ENCODE data around the gene PPP2R5A.
A peak's percentile ranks its signal among the peaks of the same experiment; 100 is the strongest.
"Not testable (repeated sequence)": the region's sequence is repeated elsewhere in the genome, so short reads cannot be mapped to it uniquely, and the experiment has no call there.

The PPP2R5A gene

DNA sequence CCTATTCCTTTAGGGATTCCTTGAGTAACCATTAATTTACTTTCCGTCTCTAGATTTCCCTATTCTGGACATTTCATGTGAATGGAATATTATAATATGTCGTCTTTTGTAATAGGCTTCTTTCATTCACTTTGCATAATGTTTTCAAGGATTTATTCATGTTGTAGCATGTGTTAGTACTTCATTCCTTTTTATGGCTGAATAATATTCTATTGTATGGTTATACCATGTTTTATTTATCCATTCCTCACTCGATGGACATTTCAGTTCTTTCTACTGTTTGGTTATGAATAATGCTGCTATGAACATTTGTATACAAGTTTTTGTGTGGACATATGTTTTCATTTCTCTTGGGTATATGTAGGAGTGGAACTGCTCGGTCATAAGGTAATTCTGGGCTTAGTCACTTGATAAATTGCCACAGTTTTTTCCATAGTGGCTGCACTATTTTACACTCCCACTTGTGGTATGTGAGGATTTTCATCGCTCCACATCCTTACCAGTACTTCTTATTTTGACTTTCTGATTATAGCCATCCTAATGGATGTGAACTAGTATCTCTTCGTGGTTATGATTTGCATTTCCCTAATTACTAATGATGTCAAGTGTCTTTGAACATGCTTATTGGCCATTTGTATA, 17.7 kb downstream of the PPP2R5A start:
- DNase-seq, result no peak

GRCh38 chr1:212305342-212305741, 20.1 kb downstream of the PPP2R5A start:
- no peak for DNase-seq

- DNase-seq, result not testable (repeated sequence)
Observed at GRCh38 chr1:212305984-212306452, 20.8 kb downstream of the PPP2R5A start.

- no peak for DNase-seq
Observed at GRCh38 chr1:212309967-212310366, 24.8 kb downstream of the PPP2R5A start.

GRCh38 chr1:212310383-212310782, 25.2 kb downstream of the PPP2R5A start:
- DNase-seq, result no peak

- no peak for DNase-seq
Observed at GRCh38 chr1:212311836-212312497, 26.8 kb downstream of the PPP2R5A start.

DNA sequence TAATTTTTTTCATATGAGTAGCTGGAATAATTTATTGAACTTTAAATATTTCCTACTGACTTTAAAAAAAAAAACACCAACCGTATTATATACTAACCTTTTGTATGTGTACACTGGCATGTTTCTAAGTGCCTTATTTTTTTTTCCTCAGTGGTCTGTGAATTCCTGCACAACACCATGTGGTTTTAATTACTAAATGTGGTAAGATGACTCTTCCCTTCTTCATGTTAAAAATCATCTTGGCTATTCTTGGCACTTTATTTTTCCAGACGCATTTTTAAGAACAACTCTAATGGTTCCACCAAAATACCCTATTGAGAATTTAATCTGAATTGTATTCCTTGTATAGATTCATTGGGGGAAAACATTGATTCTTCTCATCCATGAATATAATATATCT, 28.4 kb downstream of the PPP2R5A start:
- no peak for DNase-seq

DNA sequence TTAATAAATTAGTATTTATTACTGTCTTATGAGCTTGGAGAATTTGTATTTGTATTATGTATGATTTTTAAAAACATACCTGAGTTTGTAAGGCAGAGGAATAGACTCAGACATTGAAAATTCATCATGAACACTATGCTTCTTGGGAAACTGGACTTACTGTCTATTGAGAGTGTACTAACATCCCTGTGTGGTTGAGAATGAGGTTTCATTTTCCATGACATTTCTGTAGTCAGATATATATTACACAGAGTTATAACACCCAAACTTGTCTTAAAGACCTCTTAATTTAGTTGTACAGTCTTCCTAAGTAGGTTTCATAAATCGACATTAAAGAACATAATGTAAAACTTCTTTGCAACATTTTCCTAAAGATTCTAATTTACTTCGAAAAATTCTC, 30.0 kb downstream of the PPP2R5A start:
- DNase-seq, result no peak

- peak; percentile 9 for DNase-seq
Observed at GRCh38 chr1:212315907-212316306, 30.7 kb downstream of the PPP2R5A start.

GRCh38 chr1:212317916-212318315, 32.7 kb downstream of the PPP2R5A start:
- DNase-seq, result no peak

GRCh38 chr1:212321031-212321430, 35.8 kb downstream of the PPP2R5A start:
- not testable (repeated sequence) for DNase-seq

- DNase-seq, result no peak
Observed at GRCh38 chr1:212323066-212323465, 37.9 kb downstream of the PPP2R5A start.

DNA sequence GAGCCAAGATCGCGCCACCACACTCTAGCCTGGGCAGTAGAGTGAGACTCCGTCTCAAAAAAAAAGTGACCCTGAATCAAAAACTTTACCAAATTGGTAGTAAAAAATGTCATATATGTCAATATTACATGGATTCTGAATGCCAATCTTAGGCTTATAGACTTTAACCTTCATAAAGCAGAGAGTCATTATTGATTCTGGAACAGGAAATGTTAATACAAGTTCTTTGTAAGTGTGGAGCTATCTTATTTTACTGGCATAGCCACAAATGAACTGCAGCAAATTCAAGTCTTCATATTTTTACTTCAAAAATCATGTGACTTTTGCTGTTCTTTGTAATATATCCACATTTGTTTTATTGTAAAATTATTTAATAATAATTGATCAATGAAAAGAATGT, 41.3 kb downstream of the PPP2R5A start:
- no peak for DNase-seq

- DNase-seq, result no peak
Observed at GRCh38 chr1:212328248-212328647, 43.0 kb downstream of the PPP2R5A start.

DNA sequence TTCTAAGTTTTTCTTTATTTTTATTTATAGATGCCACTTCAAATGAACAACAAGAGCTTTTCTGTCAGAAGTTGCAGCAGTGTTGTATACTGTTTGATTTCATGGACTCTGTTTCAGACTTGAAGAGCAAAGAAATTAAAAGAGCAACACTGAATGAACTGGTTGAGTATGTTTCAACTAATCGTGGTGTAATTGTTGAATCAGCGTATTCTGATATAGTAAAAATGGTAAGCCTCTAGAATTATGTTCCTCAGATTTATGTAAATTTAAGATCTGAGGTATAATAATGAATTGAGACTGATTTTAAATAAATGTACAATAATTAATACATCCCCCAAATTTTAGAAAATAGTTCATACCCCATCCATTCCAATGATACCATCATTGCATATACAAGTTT, 43.9 kb downstream of the PPP2R5A start:
- no peak for DNase-seq

DNA sequence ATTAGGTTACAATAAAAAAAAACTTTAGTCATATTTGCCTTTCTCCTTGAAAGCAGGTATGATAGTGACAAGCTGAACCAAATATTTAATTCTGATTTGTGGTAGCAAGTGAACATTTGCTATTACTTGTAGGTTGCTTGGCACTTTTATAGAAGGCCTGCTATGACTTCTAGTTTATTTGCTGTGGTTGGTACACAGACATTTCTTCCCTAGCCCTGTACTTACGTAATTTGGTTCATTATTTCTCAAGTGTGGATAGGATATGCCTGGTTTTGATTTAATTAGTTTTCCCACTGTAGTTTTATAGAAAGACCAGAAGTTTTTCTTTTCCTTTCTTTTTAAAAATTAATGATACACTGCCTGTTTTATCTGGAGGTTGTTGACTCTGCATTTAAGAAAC, 55.9 kb downstream of the PPP2R5A start:
- DNase-seq, result no peak

GRCh38 chr1:212344905-212345304, 59.7 kb downstream of the PPP2R5A start:
- no peak for DNase-seq

DNA sequence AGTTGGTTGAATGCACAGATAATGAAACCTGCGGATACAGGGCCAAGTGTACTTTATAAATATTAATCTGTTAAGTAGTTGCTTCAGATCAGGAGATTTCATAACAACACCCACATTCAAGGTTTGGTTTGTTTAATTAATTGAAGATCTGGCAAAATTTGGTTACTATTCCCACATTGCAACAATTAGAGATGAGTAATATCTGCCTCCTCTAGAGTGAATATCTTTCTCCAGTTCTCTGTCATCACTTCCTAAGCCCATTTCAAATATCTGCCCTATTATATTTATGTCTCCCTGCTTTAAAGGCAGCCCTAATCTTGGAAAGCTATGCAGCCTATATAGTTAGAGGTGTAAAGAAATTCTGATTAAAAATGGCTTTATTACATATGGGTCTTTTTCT, 61.4 kb downstream of the PPP2R5A start:
- no peak for DNase-seq

DNA sequence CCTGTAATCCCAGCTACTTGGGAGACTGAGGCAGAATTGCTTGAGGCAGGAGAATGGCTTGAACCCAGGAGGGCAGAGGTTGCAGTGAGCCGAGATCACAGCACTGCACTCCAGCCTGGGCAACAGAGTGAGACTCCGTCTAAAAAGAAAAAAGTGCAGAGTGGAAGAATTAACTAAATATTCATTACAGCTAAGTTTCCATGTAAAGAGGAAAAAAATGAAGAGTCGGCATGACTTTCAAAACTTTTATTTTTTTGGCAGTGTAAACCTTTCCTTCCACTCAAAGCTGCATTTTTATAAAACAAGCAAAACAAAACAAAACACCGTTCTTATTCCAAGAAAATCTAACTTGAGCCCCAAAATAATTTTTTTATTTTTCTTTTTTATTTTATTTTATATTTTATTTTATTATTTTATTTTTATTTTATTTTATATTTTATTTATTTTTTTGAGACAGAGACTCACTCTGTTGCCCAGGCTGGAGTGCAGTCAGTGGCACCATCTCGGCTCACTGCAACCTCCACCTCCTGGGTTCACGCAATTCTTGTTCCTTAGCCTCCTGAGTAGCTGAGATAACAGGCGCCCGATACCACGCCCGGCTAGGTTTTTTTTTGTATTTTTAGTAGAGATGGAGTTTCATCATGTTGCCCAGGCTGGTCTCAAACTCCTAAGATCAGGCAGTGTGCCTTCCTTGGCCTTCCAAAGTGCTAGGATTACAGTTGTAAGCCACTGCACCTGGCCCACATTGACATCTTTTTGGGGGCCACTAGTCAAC, 66.6 kb downstream of the PPP2R5A start:
- no peak for DNase-seq

DNA sequence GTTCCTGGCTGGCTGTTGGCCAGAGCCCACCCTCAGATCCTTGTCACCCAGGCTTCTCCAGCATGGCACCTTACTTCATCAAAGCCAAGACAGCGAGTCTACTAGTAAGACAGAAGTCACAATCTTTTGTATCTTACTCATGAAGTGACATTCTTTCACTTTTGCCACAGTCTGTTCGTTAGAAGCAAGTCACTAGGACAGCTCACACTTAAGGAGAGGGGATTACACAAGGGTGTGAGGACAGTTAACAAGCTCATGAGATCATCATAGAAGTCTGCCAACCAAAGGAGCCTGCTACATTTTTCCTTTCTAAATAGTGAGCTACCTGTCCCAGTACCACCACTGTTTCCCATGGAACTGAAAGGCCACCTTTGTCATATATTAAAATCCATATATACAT, 68.0 kb downstream of the PPP2R5A start:
- no peak for DNase-seq

DNA sequence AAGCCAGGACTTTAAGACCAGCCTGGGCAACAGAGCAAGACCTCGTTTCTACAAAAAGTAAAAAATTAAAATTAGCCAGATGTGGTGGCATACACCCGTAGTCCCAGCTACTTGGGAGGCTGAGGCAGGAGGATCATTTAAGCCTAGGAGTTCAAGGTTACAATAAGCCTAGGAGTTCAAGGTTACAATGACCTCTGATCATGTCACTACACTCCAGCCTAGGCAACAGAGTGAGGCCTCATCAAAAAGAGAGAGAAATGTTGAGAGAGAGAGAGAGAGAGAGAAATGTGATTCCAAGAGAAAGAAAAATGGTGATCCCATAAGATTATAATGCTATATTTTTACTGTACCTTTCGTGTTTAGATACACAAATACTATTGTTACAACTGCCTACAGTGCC, 69.3 kb downstream of the PPP2R5A start:
- DNase-seq, result no peak

- DNase-seq, result no peak
Observed at GRCh38 chr1:212355230-212355969, 70.2 kb downstream of the PPP2R5A start.

DNA sequence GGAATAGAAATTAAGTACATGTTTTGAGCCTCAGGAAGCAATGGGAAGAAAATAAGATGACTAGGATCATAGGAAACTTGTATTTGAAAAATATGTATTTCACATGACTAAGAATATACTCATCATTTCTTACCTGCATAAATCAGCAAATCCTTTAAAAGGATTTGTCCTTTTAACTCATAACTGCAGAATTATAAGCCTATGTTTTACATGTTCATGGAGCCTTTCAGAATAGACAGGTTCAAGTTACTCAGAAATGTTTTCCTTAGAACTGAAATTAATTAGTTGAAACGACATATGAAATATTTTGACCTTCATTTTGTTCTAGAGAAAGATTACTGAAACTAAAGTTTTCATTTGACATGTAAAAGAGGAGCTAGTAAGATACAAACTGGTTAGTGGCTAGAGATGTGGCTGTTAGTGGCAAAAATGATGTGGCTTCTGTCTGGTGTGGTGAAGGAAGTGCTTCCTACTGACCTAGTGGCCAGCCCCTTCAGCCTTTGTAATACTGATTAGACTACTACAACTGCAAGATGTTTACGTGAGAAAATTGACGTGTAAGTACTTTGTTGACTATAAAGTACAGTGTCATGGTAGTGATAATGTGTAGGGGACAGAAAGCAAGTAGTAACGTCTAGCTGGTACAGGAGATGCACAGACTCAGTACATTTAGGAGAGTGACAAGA, 74.7 kb downstream of the PPP2R5A start:
- DNase-seq, result no peak

All from NCI-H2029 treated with DMSO at 0.1 percent for 48 hours (cell line).